Measurements from ENCODE around the gene RPP25L. TPM values are rescaled to one million over a fixed set of nuclear protein-coding genes. Genes with fewer than 3 reads are reported as not detected.
A peak's percentile ranks its signal among the peaks of the same experiment; 100 is the strongest.

RPP25L gene
- total and polyA plus RNA-seq, 2 of the 4 experiments (the other 2 are of a cell fraction): 20.4 to 26.3 TPM

DNA sequence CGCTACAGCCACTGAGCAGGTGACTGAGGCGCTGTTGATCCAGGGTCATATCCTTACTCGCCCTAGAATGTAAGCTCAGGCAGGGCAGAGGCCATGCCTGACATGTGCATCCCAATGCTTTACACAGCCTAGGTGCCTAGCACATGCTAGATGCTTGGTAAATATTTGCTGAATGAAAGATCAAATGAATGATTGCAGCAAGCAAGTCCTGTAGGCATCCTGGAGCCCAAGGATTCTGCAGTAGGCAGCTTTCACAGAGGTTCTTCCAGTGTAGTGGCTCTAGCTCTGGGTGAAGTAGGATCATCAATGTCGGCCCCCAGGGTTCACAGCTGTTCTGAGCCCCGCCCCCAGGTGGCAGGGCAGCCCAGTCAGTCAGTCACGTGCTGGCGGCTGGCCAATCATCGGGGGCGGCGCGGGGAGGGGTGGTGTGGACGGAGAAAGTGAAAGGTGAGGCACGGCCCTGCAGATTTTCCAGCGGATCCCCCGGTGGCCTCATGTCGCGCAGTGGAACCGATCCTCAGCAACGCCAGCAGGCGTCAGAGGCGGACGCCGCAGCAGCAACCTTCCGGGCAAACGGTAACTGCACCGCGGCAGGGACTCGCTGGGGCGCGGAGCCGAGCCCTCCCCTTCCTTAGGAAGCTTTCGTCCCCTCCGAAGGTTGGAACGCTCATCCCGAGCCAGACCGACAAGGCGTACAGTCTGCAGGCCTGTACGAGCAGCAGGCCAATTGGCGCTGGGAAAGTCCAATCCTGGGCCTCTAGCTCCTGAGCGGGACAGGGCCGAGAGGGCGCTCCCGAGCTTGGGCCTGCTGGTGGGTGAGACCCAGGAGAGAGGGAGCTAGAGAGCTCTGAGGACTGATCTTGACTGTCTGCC lies 34.5 kb upstream of the RPP25L start, which contains the start of gene GALT:
TSS of gene GALT (plus strand) at position 465 of the 873 bp plus-strand sequence. CDS start at position 495, 30 bp downstream.
- H3K4ac ChIP-seq (ENCODE audit: low read depth, low read length): peak within 1 kb of the TSS; percentile 81
- H3K56ac ChIP-seq (ENCODE audit: extremely low read depth, insufficient read depth, low read length): peak within 1 kb of the TSS; percentile 59; the same call in 1 of the 2 replicates
- CTCF ChIA-PET: interaction anchor here (0.9 to 1.6 kb wide), 4 partner anchors 8 to 56 kb away, joined by 3 to 6 read pairs (median 4); no protein-coding TSS in a partner anchor
- H3K9ac ChIP-seq (ENCODE audit: low read depth, low read length): peak within 1 kb of the TSS; percentile 86
- peak within 1 kb of the TSS; percentile 43 for H2BK120ac ChIP-seq (ENCODE audit: low read depth, low read length)
- H2BK20ac ChIP-seq (ENCODE audit: low read depth, low read length): 0 out of 2 replicates have a peak within 1 kb of the TSS, but pooled peaks have one; percentile 29
- peak within 1 kb of the TSS; percentile 89 for H3K14ac ChIP-seq (replicated peaks; ENCODE audit: low read depth, low read length)
- in situ Hi-C loops (cut with MboI; ENCODE audit: low sequenced_read_pairs): no loop called here
- no TSS peak for BruUV-seq (replicated peaks)
- H2AK5ac ChIP-seq (ENCODE audit: low read depth, low read length): peak within 1 kb of the TSS; percentile 92
- H3K36me3 ChIP-seq (ENCODE audit: control insufficient read depth, insufficient read depth, low read length): peaks cover 16% of the 10 kb centered on the region
- peak within 1 kb of the TSS; percentile 99 for H2AFZ ChIP-seq (replicated peaks; ENCODE audit: low read length, poor library complexity)
- dilution Hi-C loops (cut with HindIII; ENCODE audit: low sequenced_read_pairs, unreplicated experiment): no loop called here
- peaks cover 15 to 34% of the 10 kb centered on the region in 2 experiments for H3K79me1 ChIP-seq (ENCODE audit: low read depth in 1 of 2, low read length in 2 of 2)
- peak within 1 kb of the TSS; percentile 93 for H4K5ac ChIP-seq (ENCODE audit: low read depth, low read length)
- no peaks in the 10 kb centered on the region for H3K9me3 ChIP-seq (ENCODE audit: control insufficient read depth, insufficient read depth, low read length)
- peak within 1 kb of the TSS; percentile 76 for H3K4me3 ChIP-seq (ENCODE audit: insufficient read depth, low read depth, low read length)
- H4K20me1 ChIP-seq (ENCODE audit: insufficient read depth, low read length): no peaks in the 10 kb centered on the region
- H3K27ac ChIP-seq (ENCODE audit: insufficient read depth, low read length): peak within 1 kb of the TSS; percentile 82
- intact Hi-C loops (cut with micrococcal nuclease): loop anchor here (2.0 kb wide), 1 partner anchor 56 kb away; no protein-coding TSS in a partner anchor
- H3K9me1 ChIP-seq (ENCODE audit: insufficient read depth, low read length): peaks cover 20% of the 10 kb centered on the region
- H3K4me1 ChIP-seq (ENCODE audit: control insufficient read depth, insufficient read depth, low read length): peaks cover 15% of the 10 kb centered on the region
- H4K91ac ChIP-seq (ENCODE audit: insufficient read depth, low read depth, low read length): peak within 1 kb of the TSS; percentile 74
- POLR2A ChIA-PET (ENCODE audit: unreplicated experiment): interaction anchor here (1.5 kb wide), 1 partner anchor 9 kb away, joined by 10 read pairs; the partner anchor contains the start of gene SIGMAR1
- DNase-seq (peak; percentile 77), ATAC-seq (ENCODE audit: low read depth) (peak; percentile 88)
- peak within 1 kb of the TSS; percentile 89 for H3K4me2 ChIP-seq (ENCODE audit: low read depth, low read length)
- peak within 1 kb of the TSS; percentile 67 for H2BK5ac ChIP-seq (ENCODE audit: low read depth, low read length, poor library complexity, severe bottlenecking)
- no peaks in the 10 kb centered on the region for H3K27me3 ChIP-seq (ENCODE audit: control insufficient read depth, insufficient read depth, low read length)
- H2AK9ac ChIP-seq (replicated peaks; ENCODE audit: low read depth, low read length, poor library complexity): peak within 1 kb of the TSS; percentile 93
- H3K18ac ChIP-seq (ENCODE audit: low read depth, low read length): peak within 1 kb of the TSS; percentile 62
- WGBS, 2 experiments (ENCODE audit: extremely low coverage in 2 of 2, insufficient read length in 1 of 2): no CpG with 5 or more reads among the region's 43 CpGs
- no peak within 1 kb of the TSS for H2BK15ac ChIP-seq (ENCODE audit: low read depth, low read length)
- H4K8ac ChIP-seq (ENCODE audit: low read depth in 2 of 2, low read length in 2 of 2): peak within 1 kb of the TSS; percentile 80 to 94
- H3K23ac ChIP-seq (ENCODE audit: low read depth, low read length): peak within 1 kb of the TSS; percentile 37
- no peak for TF ChIP-seq MAZ (IDR thresholded peaks at IDR 0.05; ENCODE audit: borderline replicate concordance, low read depth, low read length)
- TF ChIP-seq CEBPB (IDR thresholded peaks at IDR 0.05; ENCODE audit: low read depth, low read length): no peak
- 0 out of 2 replicates have a peak, but pooled peaks have one; percentile 22 for TF ChIP-seq FOS (IDR thresholded peaks at IDR 0.05; ENCODE audit: low read depth, low read length)
- TF ChIP-seq RCOR1 (IDR thresholded peaks at IDR 0.05; ENCODE audit: insufficient replicate concordance, low read length): no peak
- no peak for TF ChIP-seq SMC3 (IDR thresholded peaks at IDR 0.05; ENCODE audit: low read depth, low read length)
- TF ChIP-seq, protein P1, sequence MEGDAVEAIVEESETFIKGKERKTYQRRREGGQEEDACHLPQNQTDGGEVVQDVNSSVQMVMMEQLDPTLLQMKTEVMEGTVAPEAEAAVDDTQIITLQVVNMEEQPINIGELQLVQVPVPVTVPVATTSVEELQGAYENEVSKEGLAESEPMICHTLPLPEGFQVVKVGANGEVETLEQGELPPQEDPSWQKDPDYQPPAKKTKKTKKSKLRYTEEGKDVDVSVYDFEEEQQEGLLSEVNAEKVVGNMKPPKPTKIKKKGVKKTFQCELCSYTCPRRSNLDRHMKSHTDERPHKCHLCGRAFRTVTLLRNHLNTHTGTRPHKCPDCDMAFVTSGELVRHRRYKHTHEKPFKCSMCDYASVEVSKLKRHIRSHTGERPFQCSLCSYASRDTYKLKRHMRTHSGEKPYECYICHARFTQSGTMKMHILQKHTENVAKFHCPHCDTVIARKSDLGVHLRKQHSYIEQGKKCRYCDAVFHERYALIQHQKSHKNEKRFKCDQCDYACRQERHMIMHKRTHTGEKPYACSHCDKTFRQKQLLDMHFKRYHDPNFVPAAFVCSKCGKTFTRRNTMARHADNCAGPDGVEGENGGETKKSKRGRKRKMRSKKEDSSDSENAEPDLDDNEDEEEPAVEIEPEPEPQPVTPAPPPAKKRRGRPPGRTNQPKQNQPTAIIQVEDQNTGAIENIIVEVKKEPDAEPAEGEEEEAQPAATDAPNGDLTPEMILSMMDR (conservative IDR thresholded peaks at IDR 0.05; ENCODE audit: low read depth, low read length): peak; percentile 71
- TF ChIP-seq RAD21 (IDR thresholded peaks at IDR 0.05; ENCODE audit: low read length): no peak
- no peak for TF ChIP-seq NFE2L2 (IDR thresholded peaks at IDR 0.05; ENCODE audit: low read depth, low read length)
- no peak for TF ChIP-seq CHD1 (IDR thresholded peaks at IDR 0.05; ENCODE audit: low read depth, low read length)
- no peak for TF ChIP-seq MAFK (IDR thresholded peaks at IDR 0.05; ENCODE audit: low read depth, low read length)
- TF ChIP-seq POLR2A (IDR thresholded peaks at IDR 0.05; ENCODE audit: low read depth, low read length): no peak
- TF ChIP-seq MXI1 (IDR thresholded peaks at IDR 0.05; ENCODE audit: borderline replicate concordance, low read depth, low read length): peak; percentile 15; the same call in 1 of the 2 replicates
- peak; percentile 94 for TF ChIP-seq BHLHE40 (IDR thresholded peaks at IDR 0.05; ENCODE audit: low read depth, low read length)
- no peak for TF ChIP-seq RFX5 (IDR thresholded peaks at IDR 0.05; ENCODE audit: low read depth, low read length)
- TF ChIP-seq, protein P2, sequence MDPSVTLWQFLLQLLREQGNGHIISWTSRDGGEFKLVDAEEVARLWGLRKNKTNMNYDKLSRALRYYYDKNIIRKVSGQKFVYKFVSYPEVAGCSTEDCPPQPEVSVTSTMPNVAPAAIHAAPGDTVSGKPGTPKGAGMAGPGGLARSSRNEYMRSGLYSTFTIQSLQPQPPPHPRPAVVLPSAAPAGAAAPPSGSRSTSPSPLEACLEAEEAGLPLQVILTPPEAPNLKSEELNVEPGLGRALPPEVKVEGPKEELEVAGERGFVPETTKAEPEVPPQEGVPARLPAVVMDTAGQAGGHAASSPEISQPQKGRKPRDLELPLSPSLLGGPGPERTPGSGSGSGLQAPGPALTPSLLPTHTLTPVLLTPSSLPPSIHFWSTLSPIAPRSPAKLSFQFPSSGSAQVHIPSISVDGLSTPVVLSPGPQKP (IDR thresholded peaks at IDR 0.05; ENCODE audit: borderline replicate concordance, low read depth, low read length): no peak

All from IMR-90 (cell line).